Measurements from ENCODE around the gene CHD6. TPM values are rescaled to one million over a fixed set of nuclear protein-coding genes. Genes with fewer than 3 reads are reported as not detected.

CHD6 gene
- total and polyA plus RNA-seq, 7 donors, result 2.4 to 40.2 (median 29.9) TPM

GRCh38 chr20:41618807-41619311 is 682 bp upstream of the CHD6 start:
- TF ChIP-seq EP300 (IDR thresholded peaks at IDR 0.05) (no peak), POLR2A (IDR thresholded peaks at IDR 0.05) (no peak), POLR2AphosphoS5 (IDR thresholded peaks at IDR 0.05) (no peak)
- Histone ChIP-seq H3K27ac (peak overlapping the region; percentile 56 to 96 (median 86)), H3K4me1 (peaks cover 0 to 39% (median 31%) of the 10 kb centered on the region in 4 donors), H3K36me3 (no peaks in the 10 kb centered on the region), H3K27me3 (no peaks in the 10 kb centered on the region), H3K9me3 (no peaks in the 10 kb centered on the region), H3K4me3 (peak overlapping the region; percentile 68 to 95 (median 80))
- no peak for DNase-seq
- intact Hi-C loops (cut with DNase I), result loop anchor here (1.0 kb wide), 1 partner anchor 74 kb away; no protein-coding TSS in a partner anchor
- WGBS, 2 donors, result 4 to 8% methylated on average over 30 of the region's 30 CpGs

- no peaks in the 10 kb centered on the region for H3K36me3 ChIP-seq
- peaks cover 0 to 46% (median 32%) of the 10 kb centered on the region in 4 donors for H3K4me1 ChIP-seq
- peak; percentile 66 for DNase-seq
- no peaks in the 10 kb centered on the region for H3K27me3 ChIP-seq
- H3K4me3 ChIP-seq, result peak overlapping the region; percentile 69 to 95 (median 80)
- H3K9me3 ChIP-seq, result no peaks in the 10 kb centered on the region
- intact Hi-C loops (cut with DNase I), result loop anchor here (2.0 kb wide), 1 partner anchor 108 kb away; no protein-coding TSS in a partner anchor
- peak overlapping the region; percentile 85 to 96 (median 86) for H3K27ac ChIP-seq
- no peak for TF ChIP-seq EP300 (IDR thresholded peaks at IDR 0.05)
- TF ChIP-seq CTCF (IDR thresholded peaks at IDR 0.05), result no peak
- peak in 2 of 4 donors; percentile 40 to 41 for TF ChIP-seq POLR2AphosphoS5 (IDR thresholded peaks at IDR 0.05)
- no peak for TF ChIP-seq POLR2A (IDR thresholded peaks at IDR 0.05)
- 2 to 4% methylated on average over 35 of the region's 35 CpGs for WGBS, 2 donors
These were observed 897 bp downstream of the CHD6 start for GRCh38 chr20:41617059-41617901.

DNA sequence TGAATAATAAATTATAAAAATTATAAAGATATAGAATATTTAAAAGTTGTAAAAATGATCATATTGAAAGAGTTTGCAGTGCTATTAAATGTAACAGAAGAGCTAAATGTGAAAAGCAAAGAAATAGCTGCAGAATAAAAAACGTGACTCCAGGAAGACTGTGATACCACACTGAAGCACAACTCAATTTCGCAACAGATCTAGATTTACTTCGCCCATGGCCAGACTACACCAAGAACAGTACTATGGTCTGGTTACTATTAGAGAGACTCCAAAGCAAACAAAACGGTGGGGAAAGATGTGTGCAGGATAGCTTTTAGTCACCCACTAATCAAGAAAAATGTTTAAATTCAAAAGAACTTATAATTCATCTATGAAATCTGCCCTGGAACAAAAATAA is 1.9 kb downstream of the CHD6 start:
- intact Hi-C loops (cut with DNase I), result loop anchor here (2.0 kb wide), 1 partner anchor 107 kb away; no protein-coding TSS in a partner anchor
- no peak overlapping the region for H3K4me3 ChIP-seq
- no peaks in the 10 kb centered on the region for H3K36me3 ChIP-seq
- 52 to 67% methylated on average over 4 of the region's 4 CpGs for WGBS, 2 donors
- no peaks in the 10 kb centered on the region for H3K9me3 ChIP-seq
- DNase-seq, result no peak
- no peak overlapping the region for H3K27ac ChIP-seq
- TF ChIP-seq POLR2A (IDR thresholded peaks at IDR 0.05), result no peak
- TF ChIP-seq POLR2AphosphoS5 (IDR thresholded peaks at IDR 0.05), result no peak
- no peak for TF ChIP-seq EP300 (IDR thresholded peaks at IDR 0.05)
- no peak for TF ChIP-seq CTCF (IDR thresholded peaks at IDR 0.05)
- H3K27me3 ChIP-seq, result no peaks in the 10 kb centered on the region
- peaks cover 0 to 54% (median 38%) of the 10 kb centered on the region in 4 donors for H3K4me1 ChIP-seq

DNA sequence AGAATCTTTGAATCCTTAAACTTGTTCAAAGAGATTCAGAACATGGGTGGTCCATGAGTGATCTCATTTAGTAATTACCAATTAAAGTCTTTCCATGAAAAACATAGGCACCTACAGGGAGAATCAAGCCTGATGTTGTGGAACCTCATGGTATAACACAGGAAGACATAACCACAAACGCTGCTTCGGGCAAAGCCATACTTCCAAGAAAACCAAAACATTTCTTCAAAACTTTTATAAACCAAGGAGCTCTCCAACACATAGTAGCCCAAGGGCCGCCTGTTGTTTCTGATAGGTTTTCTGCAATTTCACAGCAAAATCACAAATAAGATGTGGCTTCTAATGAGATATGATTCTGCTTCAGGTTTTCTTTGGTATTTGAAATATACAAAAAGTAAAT is 2.5 kb downstream of the CHD6 start:
- peaks cover 0 to 54% (median 38%) of the 10 kb centered on the region in 4 donors for H3K4me1 ChIP-seq
- WGBS, 2 donors, result 53 to 72% methylated on average over 3 of the region's 3 CpGs

More for the DNA sequence above, 2.5 kb downstream of the CHD6 start:
- H3K4me3 ChIP-seq, result no peak overlapping the region
- H3K9me3 ChIP-seq, result no peaks in the 10 kb centered on the region
- no peak overlapping the region for H3K27ac ChIP-seq
- no peak for TF ChIP-seq CTCF (IDR thresholded peaks at IDR 0.05)
- no peak for TF ChIP-seq POLR2A (IDR thresholded peaks at IDR 0.05)
- no peak for TF ChIP-seq POLR2AphosphoS5 (IDR thresholded peaks at IDR 0.05)
- TF ChIP-seq EP300 (IDR thresholded peaks at IDR 0.05), result no peak
- intact Hi-C loops (cut with DNase I), result loop anchor here (2.0 kb wide), 1 partner anchor 107 kb away; no protein-coding TSS in a partner anchor
- no peaks in the 10 kb centered on the region for H3K36me3 ChIP-seq
- no peak for DNase-seq
- no peaks in the 10 kb centered on the region for H3K27me3 ChIP-seq

All from sigmoid colon (tissue), 7 donors.